A549 (cell line): ENCODE results near the gene TTPAL. TPM values are rescaled to one million over a fixed set of nuclear protein-coding genes. Genes with fewer than 3 reads are reported as not detected.

Experiments used
- ATAC-seq, 2 experiments: fragments of 200-7000 bp in 1 of 2; fragments of >200 bp in 1 of 2; cut with Nextera tagmentation in 1 of 2; cut with Tn5 transposase in 1 of 2; 3 replicates each; pipeline versions ENCODE4 v1.8.0 to v1.9.1; 2018 to 2020; ENCODE audit warnings: mild to moderate bottlenecking in 1 of 2, moderate library complexity in 1 of 2
- CTCF ChIA-PET: fragments of 300-600 bp; sonication (Branson Sonifier 250); formaldehyde crosslinking; extraction: SDS; loops from one replicate; lab custom pipeline; 2021; ENCODE audit warnings: antibody characterized with exemption, inconsistent platforms; lab: Yijun Ruan, JAX
- POLR2A ChIA-PET: fragments of 350-600 bp; formaldehyde crosslinking; extraction: SDS; loops from one replicate; lab custom pipeline; 2021; ENCODE audit warnings: antibody characterized with exemption, inconsistent platforms; lab: Yijun Ruan, JAX
- DNase-seq, 2 experiments: peaks; one replicate each; pipeline versions ENCODE4 v3.0.0 to v3.0.0-alpha.2; 2011 to 2016; ENCODE audit warnings: low read depth in 1 of 2, low spot score in 1 of 2
- FAIRE-seq: peaks from 2 replicates; lab custom pipeline; 2011; peaks lifted over from hg19 to GRCh38; lab: Jason Lieb, UNC
- H3K27ac ChIP-seq, 2 experiments: fragments of >200 bp; sonication (Bioruptor Twin); formaldehyde crosslinking; 3 replicates each; pipeline ENCODE4 v1.5.1; 2016 to 2017
- H3K4me1 ChIP-seq: fragments of >200 bp; sonication (Bioruptor Twin); formaldehyde crosslinking; 3 replicates; pipeline ENCODE4 v1.6.1; 2016
- H3K4me2 ChIP-seq: fragments of >200 bp; sonication (Bioruptor Twin); formaldehyde crosslinking; 3 replicates; pipeline ENCODE4 v1.6.1; 2016
- H3K4me3 ChIP-seq: fragments of >200 bp; sonication (Bioruptor Twin); formaldehyde crosslinking; 3 replicates; pipeline ENCODE4 v1.5.1; 2016
- H3K9me3 ChIP-seq: fragments of >200 bp; sonication (Bioruptor Twin); formaldehyde crosslinking; 3 replicates; pipeline ENCODE4 v1.6.1; 2016
- CHD4 ChIP-seq: fragments of 200-600 bp; sonication (generic); IDR thresholded peaks from 2 replicates; pipeline ENCODE4 v1.6.1; 2016; ENCODE audit warnings: antibody characterized with exemption, mild to moderate bottlenecking, borderline replicate concordance
- FOSB ChIP-seq: fragments of 250-450 bp; sonication (Bioruptor Pico); IDR thresholded peaks from 2 replicates; pipeline ENCODE4 v1.5.0; 2020; ENCODE audit warnings: mild to moderate bottlenecking, moderate library complexity
- FOXS1 ChIP-seq: fragments of 250-450 bp; sonication (Bioruptor Pico); IDR thresholded peaks from 2 replicates; pipeline ENCODE4 v1.5.0; 2020; ENCODE audit warnings: mild to moderate bottlenecking, moderate library complexity
- GATA3 ChIP-seq: IDR thresholded peaks from 2 replicates; pipeline ENCODE4 v1.6.1; 2012; ENCODE audit warnings: borderline replicate concordance
- HDAC2 ChIP-seq: fragments of 200-600 bp; sonication (generic); IDR thresholded peaks from 2 replicates; pipeline ENCODE4 v1.6.1; 2016
- HEYL ChIP-seq: fragments of 250-450 bp; sonication (Bioruptor Pico); IDR thresholded peaks from 2 replicates; pipeline ENCODE4 v1.8.0; 2021; ENCODE audit warnings: mild to moderate bottlenecking, moderate library complexity
- KDM1A ChIP-seq: fragments of 200-600 bp; sonication (generic); IDR thresholded peaks from 2 replicates; pipeline ENCODE4 v1.6.1; 2016; ENCODE audit warnings: low read depth, mild to moderate bottlenecking
- MAFK ChIP-seq: fragments of 450-650 bp; IDR thresholded peaks from 2 replicates; pipeline ENCODE4 v1.6.1; 2014; ENCODE audit not compliant: partially characterized antibody
- MYC ChIP-seq: IDR thresholded peaks from 2 replicates; pipeline ENCODE4 v1.6.1; 2012; ENCODE audit warnings: mild to moderate bottlenecking, inconsistent platforms, low read length, improper control_type of control experiment, borderline replicate concordance
- NFE2L2 ChIP-seq: fragments of 150-350 bp; conservative IDR thresholded peaks from 2 replicates; pipeline ENCODE4 v1.6.1; 2014; ENCODE audit warnings: low read length
- NR3C1 ChIP-seq: fragments of >200 bp; sonication (Bioruptor Twin); formaldehyde crosslinking; IDR thresholded peaks from 3 replicates; pipeline ENCODE4 v1.6.1; 2017
- PHF8 ChIP-seq: fragments of 200-600 bp; sonication (generic); IDR thresholded peaks from 2 replicates; pipeline ENCODE4 v1.6.1; 2016; ENCODE audit warnings: low read depth, mild to moderate bottlenecking, antibody characterized with exemption, moderate library complexity, borderline replicate concordance
- POLR2AphosphoS2 ChIP-seq: conservative IDR thresholded peaks from 2 replicates; pipeline ENCODE4 v1.6.1; 2012; ENCODE audit warnings: low read length, improper control_type of control experiment, inconsistent platforms
- RAD21 ChIP-seq, 2 experiments: fragments of >200 bp in 1 of 2; sonication (Bioruptor Twin) in 1 of 2; formaldehyde crosslinking in 1 of 2; IDR thresholded peaks in 1 of 2; conservative IDR thresholded peaks in 1 of 2; 2 replicates in 1 of 2; 3 replicates in 1 of 2; pipeline ENCODE4 v1.6.1; 2012 to 2018; ENCODE audit warnings: inconsistent platforms in 1 of 2
- RCOR1 ChIP-seq: fragments of 150-350 bp; IDR thresholded peaks from 2 replicates; pipeline ENCODE4 v1.6.1; 2014; ENCODE audit warnings: antibody characterized with exemption, low read length, low read depth
- RFX5 ChIP-seq: fragments of 450-650 bp; IDR thresholded peaks from 2 replicates; pipeline ENCODE4 v1.7.1; 2014; ENCODE audit warnings: antibody characterized with exemption, mild to moderate bottlenecking, moderate library complexity
- SREBF2 ChIP-seq: fragments of 450-650 bp; IDR thresholded peaks from 2 replicates; pipeline ENCODE4 v1.6.1; 2014; ENCODE audit warnings: mild to moderate bottlenecking, moderate library complexity
- TP53 ChIP-seq: fragments of 250-450 bp; sonication (Bioruptor Pico); IDR thresholded peaks from 2 replicates; pipeline ENCODE4 v1.5.0; 2021; ENCODE audit warnings: mild to moderate bottlenecking, moderate library complexity
- ZC3H11A ChIP-seq: fragments of 450-650 bp; IDR thresholded peaks from 2 replicates; pipeline ENCODE4 v1.6.1; 2014; ENCODE audit warnings: antibody characterized with exemption, mild to moderate bottlenecking
- ZFP36 ChIP-seq: fragments of 450-650 bp; IDR thresholded peaks from 2 replicates; pipeline ENCODE4 v1.6.1; 2014; ENCODE audit warnings: borderline replicate concordance; ENCODE audit not compliant: partially characterized antibody
- ZNF302 ChIP-seq: fragments of 250-450 bp; sonication (Bioruptor Pico); IDR thresholded peaks from 2 replicates; pipeline ENCODE4 v1.9.0; 2021; ENCODE audit warnings: inconsistent platforms, mild to moderate bottlenecking, moderate library complexity
- WGBS: methylation state at CpG from one replicate; pipeline ENCODE4 v1.1.6; 2017; ENCODE audit errors: missing lambda C conversion rate; 5-methylcytosine and 5-hydroxymethylcytosine counted together
- polyA plus RNA-seq, 4 experiments: library from polyadenylated mRNA; depleted of rRNA in 3 of 4; stranded (reverse); fragments of >200 nt; fragmentation: RNase III in 1 of 4; extraction: RNeasy Plus Mini Kit Qiagen cat#74134 plus additional on column Dnase treatment in 1 of 4; gene quantifications; 2 replicates in 3 of 4; 3 replicates in 1 of 4; pipeline ENCODE4 v1.2.3, GENCODE V29; 2011 to 2017
- TF ChIP-seq, protein P1 (sequence below): fragments of 150-350 bp; IDR thresholded peaks from 2 replicates; pipeline ENCODE4 v1.6.1; 2014; ENCODE audit warnings: low read depth, mild to moderate bottlenecking, low read length
- TF ChIP-seq, protein P2 (sequence below): fragments of 450-650 bp; IDR thresholded peaks from 2 replicates; pipeline ENCODE4 v1.6.1; 2014; ENCODE audit warnings: antibody characterized with exemption

Gene TTPAL
- polyA plus RNA-seq, 2 of the 4 experiments (the other 2 are of a cell fraction), result 9.1 to 9.2 TPM

DNA sequence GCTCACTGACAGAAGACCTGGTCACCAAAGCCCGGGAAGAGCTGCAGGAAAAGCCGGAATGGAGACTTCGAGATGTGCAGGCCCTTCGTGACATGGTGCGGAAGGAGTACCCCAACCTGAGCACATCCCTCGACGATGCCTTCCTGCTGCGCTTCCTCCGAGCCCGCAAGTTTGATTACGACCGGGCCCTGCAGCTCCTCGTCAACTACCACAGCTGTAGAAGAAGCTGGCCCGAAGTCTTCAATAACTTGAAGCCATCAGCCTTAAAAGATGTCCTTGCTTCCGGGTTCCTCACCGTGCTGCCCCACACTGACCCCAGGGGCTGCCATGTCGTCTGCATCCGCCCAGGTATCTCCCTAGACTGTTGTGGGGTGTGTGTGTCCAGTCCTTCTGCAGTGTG, 4.4 kb downstream of the TTPAL start:
- Histone ChIP-seq H3K4me1 (peaks cover 11% of the 10 kb centered on the region; the same call in 2 of the 3 replicates), H3K4me2 (no peak overlapping the region), H3K9me3 (no peaks in the 10 kb centered on the region), H3K4me3 (no peak overlapping the region), H3K27ac (no peak overlapping the region)
- ChIA-PET CTCF (interaction anchor here (0.9 to 2.3 kb wide), 7 partner anchors 9 to 263 kb away, joined by 3 to 11 read pairs (median 3); no protein-coding TSS in a partner anchor), POLR2A (no interaction called here)
- no peak for TF ChIP-seq GATA3
- TF ChIP-seq, protein P1, sequence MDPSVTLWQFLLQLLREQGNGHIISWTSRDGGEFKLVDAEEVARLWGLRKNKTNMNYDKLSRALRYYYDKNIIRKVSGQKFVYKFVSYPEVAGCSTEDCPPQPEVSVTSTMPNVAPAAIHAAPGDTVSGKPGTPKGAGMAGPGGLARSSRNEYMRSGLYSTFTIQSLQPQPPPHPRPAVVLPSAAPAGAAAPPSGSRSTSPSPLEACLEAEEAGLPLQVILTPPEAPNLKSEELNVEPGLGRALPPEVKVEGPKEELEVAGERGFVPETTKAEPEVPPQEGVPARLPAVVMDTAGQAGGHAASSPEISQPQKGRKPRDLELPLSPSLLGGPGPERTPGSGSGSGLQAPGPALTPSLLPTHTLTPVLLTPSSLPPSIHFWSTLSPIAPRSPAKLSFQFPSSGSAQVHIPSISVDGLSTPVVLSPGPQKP, result no peak
- 91% methylated on average over 18 of the region's 18 CpGs for WGBS
- DNase-seq (no peak), ATAC-seq (no peak), FAIRE-seq (no peak)

DNA sequence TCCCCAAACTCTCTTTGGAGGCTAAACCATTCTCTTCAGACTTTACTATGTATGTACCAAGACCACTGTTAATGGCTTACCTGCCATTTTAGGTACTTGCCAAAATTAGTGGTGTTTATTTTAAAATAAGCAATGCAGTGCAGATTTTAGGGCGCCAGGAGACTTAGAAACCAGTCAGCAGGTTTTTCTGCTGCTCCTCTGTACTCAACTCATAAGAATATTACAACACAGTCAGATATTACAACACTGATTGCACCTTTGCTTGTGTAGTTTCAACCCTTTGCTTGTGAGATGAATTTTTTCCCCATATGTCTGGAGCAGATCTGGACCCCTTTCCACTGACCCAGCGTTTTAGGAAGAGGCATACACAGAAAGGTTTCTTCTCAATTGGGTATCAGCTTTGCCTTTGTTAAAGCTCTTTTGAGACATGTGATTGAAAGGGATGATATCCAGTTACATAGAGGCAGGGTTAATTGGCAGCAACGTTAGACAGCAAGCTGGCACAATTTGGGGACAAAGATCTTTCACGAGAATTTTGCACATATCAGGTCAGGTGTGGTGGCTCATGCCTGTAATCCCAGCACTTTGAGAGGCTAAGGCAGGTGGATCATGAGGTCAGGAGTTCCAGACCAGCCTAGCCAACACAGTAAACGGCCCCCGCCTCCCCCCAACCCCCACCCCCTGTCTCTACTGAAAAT, 6.2 kb downstream of the TTPAL start:
- ChIA-PET CTCF (interaction anchor here (2.3 kb wide), 1 partner anchor 127 kb away, joined by 8 read pairs; no protein-coding TSS in a partner anchor), POLR2A (no interaction called here)
- Histone ChIP-seq H3K4me2 (no peak overlapping the region), H3K4me3 (no peak overlapping the region), H3K4me1 (peaks cover 3% of the 10 kb centered on the region; the same call in 2 of the 3 replicates), H3K9me3 (no peaks in the 10 kb centered on the region), H3K27ac (no peak overlapping the region)
- WGBS, result 90% methylated on average over 6 of the region's 6 CpGs
- TF ChIP-seq, protein P1, result no peak
- TF ChIP-seq, protein P2, sequence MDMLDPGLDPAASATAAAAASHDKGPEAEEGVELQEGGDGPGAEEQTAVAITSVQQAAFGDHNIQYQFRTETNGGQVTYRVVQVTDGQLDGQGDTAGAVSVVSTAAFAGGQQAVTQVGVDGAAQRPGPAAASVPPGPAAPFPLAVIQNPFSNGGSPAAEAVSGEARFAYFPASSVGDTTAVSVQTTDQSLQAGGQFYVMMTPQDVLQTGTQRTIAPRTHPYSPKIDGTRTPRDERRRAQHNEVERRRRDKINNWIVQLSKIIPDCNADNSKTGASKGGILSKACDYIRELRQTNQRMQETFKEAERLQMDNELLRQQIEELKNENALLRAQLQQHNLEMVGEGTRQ, result no peak
- no peak for TF ChIP-seq POLR2AphosphoS2
- no peak for TF ChIP-seq NR3C1
- TF ChIP-seq FOXS1 (CRISPR knock-in tag), result no peak
- TF ChIP-seq TP53 (CRISPR knock-in tag), result no peak
- no peak for TF ChIP-seq GATA3
- TF ChIP-seq ZFP36, result no peak
- TF ChIP-seq RAD21 (conservative IDR thresholded peaks at IDR 0.05 in 1 of 2, IDR thresholded peaks at IDR 0.05 in 1 of 2), result no peak
- no peak for TF ChIP-seq HDAC2
- TF ChIP-seq HEYL, result no peak
- TF ChIP-seq RCOR1, result no peak
- no peak for TF ChIP-seq MYC
- no peak for TF ChIP-seq ZC3H11A
- no peak for TF ChIP-seq PHF8
- no peak for TF ChIP-seq MAFK
- TF ChIP-seq ZNF302 (CRISPR knock-in tag), result no peak
- TF ChIP-seq RFX5, result no peak
- FAIRE-seq, result no peak
- DNase-seq, result no peak
- no peak for ATAC-seq

DNA sequence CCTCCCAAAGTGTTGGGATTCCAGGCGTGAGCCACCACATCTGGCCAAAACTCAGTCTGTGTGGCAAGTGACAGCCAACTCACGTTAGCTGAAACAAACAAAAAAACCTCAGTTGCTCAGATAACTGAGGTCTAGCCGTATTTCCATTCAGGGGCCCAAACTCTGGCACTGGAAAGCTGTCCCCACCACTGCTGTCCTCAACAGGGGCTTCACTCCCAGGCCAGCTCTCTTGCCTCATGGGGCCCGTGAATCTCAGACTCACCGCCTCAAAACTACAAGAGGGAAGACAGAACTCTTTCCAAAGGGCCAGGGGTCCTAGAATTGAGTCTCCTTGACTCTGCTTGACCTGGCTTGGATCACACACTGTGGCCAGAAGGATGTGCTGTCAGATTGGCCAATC, 7.4 kb downstream of the TTPAL start:
- TF ChIP-seq, protein P2, result no peak
- no peak for TF ChIP-seq NFE2L2
- TF ChIP-seq KDM1A, result no peak
- TF ChIP-seq FOSB (CRISPR knock-in tag), result no peak
- TF ChIP-seq MYC, result no peak
- no peak for TF ChIP-seq CHD4
- TF ChIP-seq SREBF2, result no peak
- no peaks in the 10 kb centered on the region for H3K9me3 ChIP-seq
- no peak overlapping the region for H3K4me3 ChIP-seq
- H3K4me2 ChIP-seq, result no peak overlapping the region
- no peaks in the 10 kb centered on the region for H3K4me1 ChIP-seq
- no peak overlapping the region for H3K27ac ChIP-seq
- no peak for DNase-seq
- ATAC-seq, result no peak
- POLR2A ChIA-PET, result no interaction called here
- FAIRE-seq, result no peak
- 91% methylated on average over 5 of the region's 5 CpGs for WGBS
- CTCF ChIA-PET, result interaction anchor here (1.7 to 2.3 kb wide), 2 partner anchors 125 to 127 kb away, joined by 7 to 8 read pairs; no protein-coding TSS in a partner anchor
